Astrocyte (in vitro differentiated cells and primary cell): ENCODE measurements around the gene LPAR2. TPM values are rescaled to one million over a fixed set of nuclear protein-coding genes. Genes with fewer than 3 reads are reported as not detected.

ENCODE experiments used
- DNase-seq: peaks from one replicate; pipeline ENCODE4 v3.0.0-alpha.2; 2010; ENCODE audit warnings: low read depth
- FAIRE-seq: peaks from 2 replicates; lab custom pipeline; 2011; peaks lifted over from hg19 to GRCh38; lab: Jason Lieb, UNC
- H2AFZ ChIP-seq: 2 replicates; pipeline ENCODE4 v1.6.0; 2012; ENCODE audit warnings: low read depth, low read length, inconsistent platforms
- H3K27ac ChIP-seq: 2 replicates; pipeline ENCODE4 v1.5.1; 2011; ENCODE audit warnings: low read depth, low read length, inconsistent platforms
- H3K27me3 ChIP-seq: 2 replicates; pipeline ENCODE4 v1.6.0; 2011; ENCODE audit warnings: low read length, inconsistent platforms; ENCODE audit not compliant: insufficient read depth
- H3K36me3 ChIP-seq: 2 replicates; pipeline ENCODE4 v1.5.1; 2011; ENCODE audit warnings: low read length, inconsistent platforms; ENCODE audit not compliant: insufficient read depth
- H3K4me1 ChIP-seq: 2 replicates; pipeline ENCODE4 v1.5.1; 2011; ENCODE audit warnings: low read length, inconsistent platforms; ENCODE audit not compliant: insufficient read depth
- H3K4me2 ChIP-seq: 2 replicates; pipeline ENCODE4 v1.6.0; 2012; ENCODE audit warnings: low read length, inconsistent platforms
- H3K4me3 ChIP-seq: 2 replicates; pipeline ENCODE4 v1.5.1; 2011; ENCODE audit warnings: low read depth, mild to moderate bottlenecking, low read length, inconsistent platforms; ENCODE audit not compliant: insufficient read depth
- H3K79me2 ChIP-seq: 2 replicates; pipeline ENCODE4 v1.6.0; 2012; ENCODE audit warnings: mild to moderate bottlenecking, low read length, inconsistent platforms; ENCODE audit not compliant: insufficient read depth
- H3K9ac ChIP-seq: 2 replicates; pipeline ENCODE4 v1.6.0; 2012; ENCODE audit warnings: mild to moderate bottlenecking, low read length, inconsistent platforms
- H3K9me3 ChIP-seq: 2 replicates; pipeline ENCODE4 v1.5.1; 2012; ENCODE audit warnings: low read depth, mild to moderate bottlenecking, low read length, inconsistent platforms; ENCODE audit not compliant: insufficient read depth
- H4K20me1 ChIP-seq: 2 replicates; pipeline ENCODE4 v1.6.0; 2012; ENCODE audit warnings: low read length, inconsistent platforms; ENCODE audit not compliant: insufficient read depth
- H3K27ac Mint-ChIP-seq: one replicate; pipeline ENCODE4 v1.8.0; 2021; ENCODE audit warnings: mild to moderate bottlenecking, mixed read lengths; ENCODE audit not compliant: unreplicated experiment
- H3K27me3 Mint-ChIP-seq: one replicate; pipeline ENCODE4 v1.8.0; 2021; ENCODE audit warnings: low read depth, mixed read lengths; ENCODE audit not compliant: unreplicated experiment
- H3K36me3 Mint-ChIP-seq: one replicate; pipeline ENCODE4 v1.8.0; 2021; ENCODE audit warnings: low read depth, mixed read lengths; ENCODE audit not compliant: unreplicated experiment
- H3K4me1 Mint-ChIP-seq: one replicate; pipeline ENCODE4 v1.8.0; 2021; ENCODE audit warnings: low read depth, mixed read lengths; ENCODE audit not compliant: unreplicated experiment
- H3K4me3 Mint-ChIP-seq: one replicate; pipeline ENCODE4 v1.8.0; 2021; ENCODE audit warnings: mild to moderate bottlenecking, moderate library complexity, mixed read lengths; ENCODE audit not compliant: unreplicated experiment
- H3K9me3 Mint-ChIP-seq: one replicate; pipeline ENCODE4 v1.8.0; 2021; ENCODE audit warnings: mild to moderate bottlenecking, mixed read lengths; ENCODE audit not compliant: unreplicated experiment
- CTCF ChIP-seq: IDR thresholded peaks from 2 replicates; pipeline ENCODE4 v1.5.1; 2011; ENCODE audit warnings: low read depth, mild to moderate bottlenecking, inconsistent platforms, low read length, moderate library complexity; ENCODE audit not compliant: insufficient read depth
- EZH2 ChIP-seq: IDR thresholded peaks from 2 replicates; pipeline ENCODE4 v1.6.1; 2012; ENCODE audit warnings: mild to moderate bottlenecking, low read length, inconsistent platforms; ENCODE audit not compliant: insufficient read depth
- total RNA-seq: library from RNA; stranded (reverse); gene quantifications from 2 replicates; pipeline ENCODE4 v1.2.1, GENCODE V29; 2021

LPAR2 gene
- total RNA-seq, 1 donor from 2014 or later, result 20.1 TPM

GRCh38 chr19:19652482-19653295 is 24.7 kb upstream of the LPAR2 start:
- Histone ChIP-seq H3K4me3 (no peak overlapping the region), H3K4me2 (no peak overlapping the region), H2AFZ (no peak overlapping the region), H3K36me3 (peaks cover 31% of the 10 kb centered on the region), H3K9ac (no peak overlapping the region), H3K27ac (no peak overlapping the region), H3K27me3 (no peaks in the 10 kb centered on the region), H3K9me3 (no peaks in the 10 kb centered on the region), H3K4me1 (no peaks in the 10 kb centered on the region), H4K20me1 (peaks cover 21% of the 10 kb centered on the region), H3K79me2 (no peaks in the 10 kb centered on the region)
- H3K4me3 Mint-ChIP-seq, result no peak overlapping the region
- no peaks in the 10 kb centered on the region for H3K9me3 Mint-ChIP-seq
- H3K27me3 Mint-ChIP-seq, result no peaks in the 10 kb centered on the region
- H3K27ac Mint-ChIP-seq, result peak overlapping the region; percentile 63
- no peaks in the 10 kb centered on the region for H3K4me1 Mint-ChIP-seq
- DNase-seq (no peak), FAIRE-seq (no peak)
- H3K36me3 Mint-ChIP-seq, result peaks cover 20% of the 10 kb centered on the region
- TF ChIP-seq CTCF, result no peak
- no peak for TF ChIP-seq EZH2

- H3K4me1 ChIP-seq, result no peaks in the 10 kb centered on the region
- H3K27ac ChIP-seq, result no peak overlapping the region
- H4K20me1 ChIP-seq, result peaks cover 12% of the 10 kb centered on the region
- H3K27ac Mint-ChIP-seq, result no peak overlapping the region
- TF ChIP-seq EZH2, result no peak
- no peak for TF ChIP-seq CTCF
- no peak for DNase-seq
- H3K27me3 Mint-ChIP-seq, result no peaks in the 10 kb centered on the region
- H3K4me2 ChIP-seq, result no peak overlapping the region
- H3K79me2 ChIP-seq, result no peaks in the 10 kb centered on the region
- H3K4me3 Mint-ChIP-seq, result no peak overlapping the region
- H3K27me3 ChIP-seq, result no peaks in the 10 kb centered on the region
- peaks cover 23% of the 10 kb centered on the region for H3K36me3 Mint-ChIP-seq
- no peak overlapping the region for H3K4me3 ChIP-seq
- H2AFZ ChIP-seq, result no peak overlapping the region
- no peak for FAIRE-seq
- H3K4me1 Mint-ChIP-seq, result no peaks in the 10 kb centered on the region
- no peak overlapping the region for H3K9ac ChIP-seq
- peaks cover 31% of the 10 kb centered on the region for H3K36me3 ChIP-seq
- no peaks in the 10 kb centered on the region for H3K9me3 ChIP-seq
- no peaks in the 10 kb centered on the region for H3K9me3 Mint-ChIP-seq
Measured at GRCh38 chr19:19651076-19651475, 23.1 kb upstream of the LPAR2 start.

- H3K9ac ChIP-seq, result no peak overlapping the region
- no peak overlapping the region for H3K4me2 ChIP-seq
- no peaks in the 10 kb centered on the region for H3K4me1 Mint-ChIP-seq
- H3K9me3 ChIP-seq, result no peaks in the 10 kb centered on the region
- no peaks in the 10 kb centered on the region for H3K27me3 ChIP-seq
- H3K36me3 Mint-ChIP-seq, result peaks cover 24% of the 10 kb centered on the region
- H3K27me3 Mint-ChIP-seq, result no peaks in the 10 kb centered on the region
- H3K27ac ChIP-seq, result no peak overlapping the region
- TF ChIP-seq CTCF (no peak), EZH2 (no peak)
- no peak overlapping the region for H2AFZ ChIP-seq
- no peak overlapping the region for H3K4me3 ChIP-seq
- FAIRE-seq (no peak), DNase-seq (no peak)
- peaks cover 28% of the 10 kb centered on the region for H3K36me3 ChIP-seq
- H4K20me1 ChIP-seq, result peaks cover 12% of the 10 kb centered on the region
- H3K79me2 ChIP-seq, result no peaks in the 10 kb centered on the region
- no peak overlapping the region for H3K4me3 Mint-ChIP-seq
- H3K27ac Mint-ChIP-seq, result no peak overlapping the region
- no peaks in the 10 kb centered on the region for H3K9me3 Mint-ChIP-seq
- H3K4me1 ChIP-seq, result no peaks in the 10 kb centered on the region
Measured at GRCh38 chr19:19650331-19650730, 22.3 kb upstream of the LPAR2 start.
